Peyer's patch (tissue), 4 donors: Measurements from ENCODE around the gene SMCO1.

Experiments used
- POLR2A ChIP-seq, 2 donors: fragments of 450-650 bp; IDR thresholded peaks; one replicate each; pipeline ENCODE4 v1.5.1; 2017; ENCODE audit warnings: antibody characterized with exemption in 2 of 2, mild to moderate bottlenecking in 2 of 2, moderate library complexity in 2 of 2
- TF ChIP-seq, protein P1 (sequence below), 6 experiments: fragments of 450-650 bp in 4 of 6; fragments of 200-600 bp in 2 of 6; sonication (generic) in 1 of 6; IDR thresholded peaks; one replicate each; pipeline ENCODE4 v1.5.1; 2017 to 2019; ENCODE audit warnings: antibody characterized with exemption in 6 of 6, mild to moderate bottlenecking in 3 of 6, moderate library complexity in 1 of 6

DNA sequence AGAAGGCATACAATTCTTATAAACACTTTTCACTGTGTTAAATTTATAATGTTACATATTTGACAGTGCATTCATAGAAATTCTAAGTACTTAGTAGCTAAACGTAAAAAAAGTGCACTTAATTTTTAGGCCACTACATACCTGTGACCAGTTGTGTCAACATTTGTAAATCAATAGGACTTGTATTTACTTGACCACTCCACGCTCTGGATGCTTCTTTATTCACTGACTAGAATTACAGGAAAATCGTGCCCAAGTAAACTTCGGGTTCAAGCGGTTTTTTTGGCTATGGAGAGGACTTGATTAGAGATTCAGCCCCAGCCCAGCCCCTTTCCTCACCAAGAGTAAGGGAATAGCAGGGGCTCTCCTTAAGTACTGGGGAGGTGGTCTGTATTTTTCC is 31.4 kb upstream of the SMCO1 start:
- TF ChIP-seq, protein P1, sequence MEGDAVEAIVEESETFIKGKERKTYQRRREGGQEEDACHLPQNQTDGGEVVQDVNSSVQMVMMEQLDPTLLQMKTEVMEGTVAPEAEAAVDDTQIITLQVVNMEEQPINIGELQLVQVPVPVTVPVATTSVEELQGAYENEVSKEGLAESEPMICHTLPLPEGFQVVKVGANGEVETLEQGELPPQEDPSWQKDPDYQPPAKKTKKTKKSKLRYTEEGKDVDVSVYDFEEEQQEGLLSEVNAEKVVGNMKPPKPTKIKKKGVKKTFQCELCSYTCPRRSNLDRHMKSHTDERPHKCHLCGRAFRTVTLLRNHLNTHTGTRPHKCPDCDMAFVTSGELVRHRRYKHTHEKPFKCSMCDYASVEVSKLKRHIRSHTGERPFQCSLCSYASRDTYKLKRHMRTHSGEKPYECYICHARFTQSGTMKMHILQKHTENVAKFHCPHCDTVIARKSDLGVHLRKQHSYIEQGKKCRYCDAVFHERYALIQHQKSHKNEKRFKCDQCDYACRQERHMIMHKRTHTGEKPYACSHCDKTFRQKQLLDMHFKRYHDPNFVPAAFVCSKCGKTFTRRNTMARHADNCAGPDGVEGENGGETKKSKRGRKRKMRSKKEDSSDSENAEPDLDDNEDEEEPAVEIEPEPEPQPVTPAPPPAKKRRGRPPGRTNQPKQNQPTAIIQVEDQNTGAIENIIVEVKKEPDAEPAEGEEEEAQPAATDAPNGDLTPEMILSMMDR (IDR thresholded peaks at IDR 0.05), result no peak
- no peak for TF ChIP-seq POLR2A (IDR thresholded peaks at IDR 0.05)
